ENCODE results near the gene FAM131A.

GRCh38 chr3:184377374-184377773, 40.0 kb downstream of the FAM131A start:
- TF ChIP-seq CTCF (IDR thresholded peaks at IDR 0.05 in 4 of 5, conservative IDR thresholded peaks at IDR 0.05 in 1 of 5) (no peak), POLR2A (IDR thresholded peaks at IDR 0.05) (no peak)

Data from gastrocnemius medialis (tissue), 4 donors.